ENCODE results near the gene SGPL1. TPM values are rescaled to one million over a fixed set of nuclear protein-coding genes. Genes with fewer than 3 reads are reported as not detected.

Gene SGPL1
- total and polyA plus RNA-seq, 10 of the 15 experiments (the other 5 are each of a cell fraction or from before 2014, with no cell fraction given) = 4.9 to 20.7 (median 10.6) TPM

- no peak for TF ChIP-seq BCLAF1 (IDR thresholded peaks at IDR 0.05)
- TF ChIP-seq RAD21 (IDR thresholded peaks at IDR 0.05; ENCODE audit: insufficient read depth, low read depth, low read length) = no peak
- no peak for TF ChIP-seq ZSCAN29 (IDR thresholded peaks at IDR 0.05)
These were observed 27.6 kb downstream of the SGPL1 start (continued) for GRCh38 chr10:70843333-70843732.

- H4K20me1 ChIP-seq (ENCODE audit: control insufficient read depth, insufficient read depth) = no peaks in the 10 kb centered on the region
- ChIA-PET RAD21 (ENCODE audit: unreplicated experiment) (no interaction called here), SMC1A (ENCODE audit: uncharacterized antibody, unreplicated experiment) (interaction anchor here (1.1 kb wide), 1 partner anchor 12 kb away, joined by 7 read pairs; no protein-coding TSS in a partner anchor), POLR2A (interaction anchor here (0.6 kb wide), 1 partner anchor 9 kb away, joined by 5 read pairs; no protein-coding TSS in a partner anchor), CTCF (no interaction called here)
- H3K4me3 ChIP-seq = no peak overlapping the region
- DNase-seq (ENCODE audit: low read depth, low spot score) = no peak
- FAIRE-seq = no peak
- H2AFZ ChIP-seq (ENCODE audit: control insufficient read depth, low read depth, low read length) = no peak overlapping the region
- in situ Hi-C loops (cut with MboI) (no loop called here), intact Hi-C loops (cut with micrococcal nuclease; ENCODE audit: unreplicated experiment) (no loop called here)
- 97% methylated on average over 2 of the region's 2 CpGs for WGBS (ENCODE audit: insufficient coverage, insufficient replicate concordance, low lambda C conversion rate, missing lambda C conversion rate)
- BruUV-seq (replicated peaks) = no TSS peak
- H3K79me2 ChIP-seq (ENCODE audit: control insufficient read depth, insufficient read depth, low read length) = no peaks in the 10 kb centered on the region
- H3K27me3 ChIP-seq (replicated peaks in 1 of 2; ENCODE audit: control insufficient read depth in 2 of 2, insufficient read depth in 2 of 2, low read length in 1 of 2) = no peaks in the 10 kb centered on the region
- ATAC-seq = no peak
- H3K9ac ChIP-seq (ENCODE audit: control insufficient read depth, insufficient read depth, low read length) = no peak overlapping the region
- H3K27ac ChIP-seq (ENCODE audit: control insufficient read depth, insufficient read depth) = no peak overlapping the region
- no peak overlapping the region for H3K4me2 ChIP-seq (ENCODE audit: control insufficient read depth, insufficient read depth)
- no peaks in the 10 kb centered on the region for H3K4me1 ChIP-seq (ENCODE audit: control insufficient read depth, insufficient read depth, low read length)
- H3K9me3 ChIP-seq (replicated peaks; ENCODE audit: control insufficient read depth, insufficient read depth, low read length) = no peaks in the 10 kb centered on the region
- H3K36me3 ChIP-seq (ENCODE audit: control insufficient read depth in 2 of 2, insufficient read depth in 2 of 2, low read length in 1 of 2) = no peaks in the 10 kb centered on the region
- TF ChIP-seq CBX5 (IDR thresholded peaks at IDR 0.05; ENCODE audit: low read depth) = no peak
- TF ChIP-seq DPF2 (IDR thresholded peaks at IDR 0.05) = no peak
- no peak for TF ChIP-seq HSF1 (IDR thresholded peaks at IDR 0.05; ENCODE audit: low read depth, low read length)
- no peak for TF ChIP-seq MTA3 (IDR thresholded peaks at IDR 0.05; ENCODE audit: borderline replicate concordance, low read length)
- no peak for TF ChIP-seq SREBF2 (IDR thresholded peaks at IDR 0.05; ENCODE audit: low read length)
- TF ChIP-seq ELK1 (IDR thresholded peaks at IDR 0.05; ENCODE audit: low read depth, low read length) = no peak
- TF ChIP-seq SMARCA5 (IDR thresholded peaks at IDR 0.05) = no peak
- TF ChIP-seq PBX3 (IDR thresholded peaks at IDR 0.05; ENCODE audit: insufficient replicate concordance, low read depth, low read length) = no peak
- no peak for TF ChIP-seq IRF4 (IDR thresholded peaks at IDR 0.05; ENCODE audit: low read depth, low read length)
- no peak for TF ChIP-seq BCL11A (IDR thresholded peaks at IDR 0.05; ENCODE audit: low read depth, low read length)
- no peak for TF ChIP-seq CTCF (IDR thresholded peaks at IDR 0.05 in 2 of 3, conservative IDR thresholded peaks at IDR 0.05 in 1 of 3; ENCODE audit: control insufficient read depth in 2 of 3, extremely low read depth in 1 of 3, insufficient read depth in 1 of 3, low read depth in 3 of 3, low read length in 3 of 3)
These were observed 28.2 kb downstream of the SGPL1 start for GRCh38 chr10:70843776-70844489.

Measured in GM12878 (cell line).